Activated T-helper 1 cell treated with anti-CD3 and anti-CD28 coated beads, Interleukin-2, amount 50 U/mL, for 16 hours (primary cell): ENCODE measurements around the gene SFTPA1.
"Not testable (repeated sequence)": the region's sequence is repeated elsewhere in the genome, so short reads cannot be mapped to it uniquely, and the experiment has no call there.

ENCODE experiments used
- DNase-seq, 2 donors: peaks; one replicate each; pipeline ENCODE4 v3.0.0-alpha.2; 2020; ENCODE audit warnings: low read depth in 1 of 2, low spot score in 1 of 2

The SFTPA1 gene

DNA sequence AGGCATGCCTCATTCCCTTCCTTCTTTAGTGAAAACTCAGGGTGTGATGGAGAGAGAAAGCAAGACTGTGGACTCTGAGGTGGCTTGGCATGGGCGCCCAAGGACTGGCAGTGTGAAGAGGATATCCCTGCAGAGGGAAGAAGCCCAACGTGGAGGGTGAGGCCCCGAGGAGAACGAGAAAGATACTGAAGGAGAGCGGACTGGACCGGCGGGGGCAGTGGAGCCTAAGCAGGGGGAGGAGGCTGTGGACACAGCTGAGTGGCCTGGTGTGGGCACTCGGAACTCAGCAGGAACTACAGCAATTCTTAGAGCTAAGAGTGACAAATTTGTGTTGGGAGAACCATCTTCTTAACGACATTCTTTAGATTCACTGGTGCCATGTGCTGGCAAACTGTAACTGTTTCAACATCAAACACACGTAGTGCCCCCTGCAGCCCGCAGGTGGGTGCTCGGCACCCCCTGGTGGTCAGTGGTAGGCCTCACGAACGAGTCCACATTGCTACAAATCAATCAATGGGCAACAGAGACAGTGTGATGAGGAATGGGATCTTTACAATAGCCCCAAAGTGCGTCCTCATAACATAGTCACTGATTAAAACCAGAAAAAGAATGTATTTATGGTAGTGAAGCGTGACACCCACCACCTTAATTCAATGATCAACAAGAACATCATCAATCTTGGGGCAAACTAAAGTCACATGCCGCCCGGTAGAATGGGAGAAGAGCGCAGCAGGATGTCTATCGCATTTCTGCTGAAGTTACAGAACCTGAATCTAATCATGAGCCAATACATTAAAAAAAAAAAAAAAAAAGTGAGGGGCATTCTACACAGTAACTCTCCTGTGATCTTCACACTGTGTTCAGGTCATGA lies 2.0 kb upstream of the SFTPA1 start:
- no peak for DNase-seq

DNA sequence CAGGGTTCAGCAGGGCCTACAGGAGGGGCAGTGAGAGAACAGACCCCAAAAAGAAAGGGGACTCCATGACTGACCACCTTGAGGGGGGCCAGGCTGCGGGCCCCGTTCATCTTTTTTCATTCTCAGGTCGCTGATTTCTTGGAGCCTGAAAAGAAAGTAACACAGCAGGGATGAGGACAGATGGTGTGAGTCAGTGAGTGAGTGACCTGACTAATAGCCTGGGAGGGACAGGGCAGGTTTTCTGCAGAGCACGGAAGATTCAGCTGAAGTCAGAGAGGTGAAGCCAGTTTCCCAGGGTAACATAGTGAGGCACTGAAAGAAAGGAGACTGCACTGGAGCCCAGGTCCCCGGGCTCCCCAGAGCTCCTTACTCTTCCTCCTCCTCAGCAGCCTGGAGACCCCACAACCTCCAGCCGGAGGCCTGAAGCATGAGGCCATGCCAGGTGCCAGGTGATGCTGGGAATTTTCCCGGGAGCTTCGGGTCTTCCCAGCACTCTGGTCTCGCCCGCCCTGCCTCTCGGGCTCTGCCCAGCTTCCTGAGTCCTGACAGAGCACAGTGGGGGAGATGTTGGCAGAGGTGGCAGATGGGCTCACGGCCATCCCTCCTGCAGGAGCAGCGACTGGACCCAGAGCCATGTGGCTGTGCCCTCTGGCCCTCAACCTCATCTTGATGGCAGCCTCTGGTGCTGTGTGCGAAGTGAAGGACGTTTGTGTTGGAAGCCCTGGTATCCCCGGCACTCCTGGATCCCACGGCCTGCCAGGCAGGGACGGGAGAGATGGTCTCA lies 646 bp downstream of the SFTPA1 start:
- not testable (repeated sequence) for DNase-seq

GRCh38 chr10:79615577-79615976 lies 4.8 kb downstream of the SFTPA1 start:
- no peak for DNase-seq

DNA sequence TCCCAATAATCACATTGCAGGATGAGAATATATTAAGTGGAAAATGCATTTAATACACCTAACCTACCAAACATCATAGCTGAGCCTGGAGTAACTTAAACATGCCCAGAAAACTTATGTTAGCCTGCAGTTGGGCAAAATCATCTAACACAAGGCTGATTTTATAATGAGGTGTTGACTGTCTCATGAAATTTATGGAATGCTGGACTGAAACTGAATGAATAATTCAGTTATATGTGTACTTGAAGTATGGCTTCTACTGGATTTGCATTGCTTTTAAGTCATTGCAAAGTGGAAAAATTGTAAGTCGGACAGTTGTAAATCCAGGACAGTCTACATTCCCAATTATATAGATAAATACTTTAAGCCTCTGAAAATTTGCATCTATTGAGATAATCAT lies 5.4 kb downstream of the SFTPA1 start:
- no peak for DNase-seq

DNA sequence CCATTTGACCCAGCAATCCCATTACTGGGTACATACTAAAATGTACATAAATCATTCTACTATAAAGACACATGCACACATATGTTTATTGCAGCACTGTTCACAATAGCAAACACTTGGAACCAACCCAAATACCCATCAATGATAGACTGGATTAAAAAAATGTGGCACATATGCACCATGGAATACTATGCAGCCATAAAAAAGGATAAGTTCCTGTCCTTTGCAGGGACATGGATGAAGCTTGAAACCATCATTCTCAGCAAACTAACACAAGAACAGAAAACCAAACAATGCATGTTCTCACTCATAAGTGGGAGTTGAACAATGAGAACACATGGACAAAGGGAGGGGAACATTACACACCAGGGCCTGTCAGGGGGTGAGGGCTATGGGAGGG lies 12.9 kb downstream of the SFTPA1 start:
- DNase-seq, result not testable (repeated sequence)

GRCh38 chr10:79627075-79627474 lies 16.3 kb downstream of the SFTPA1 start:
- no peak for DNase-seq

DNA sequence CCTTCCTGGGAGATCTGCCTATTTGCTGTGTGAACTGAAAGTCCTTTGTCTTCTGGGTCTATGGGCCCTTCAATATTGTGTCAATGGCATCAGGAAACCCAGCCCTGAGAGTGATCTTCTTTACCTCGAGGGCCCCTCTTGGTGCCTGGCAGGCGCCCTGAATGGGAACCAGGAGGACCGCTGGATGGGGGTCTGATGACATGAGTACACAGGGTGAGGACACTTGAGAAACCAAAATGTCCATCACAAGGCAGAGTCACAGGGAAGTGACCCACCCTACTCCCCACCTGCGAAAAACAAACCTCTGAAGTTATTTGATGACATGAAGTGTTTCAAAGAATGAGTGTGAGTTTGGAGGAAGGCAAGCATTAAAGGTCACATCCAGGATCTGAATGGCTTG lies 17.3 kb downstream of the SFTPA1 start:
- DNase-seq, result no peak

DNA sequence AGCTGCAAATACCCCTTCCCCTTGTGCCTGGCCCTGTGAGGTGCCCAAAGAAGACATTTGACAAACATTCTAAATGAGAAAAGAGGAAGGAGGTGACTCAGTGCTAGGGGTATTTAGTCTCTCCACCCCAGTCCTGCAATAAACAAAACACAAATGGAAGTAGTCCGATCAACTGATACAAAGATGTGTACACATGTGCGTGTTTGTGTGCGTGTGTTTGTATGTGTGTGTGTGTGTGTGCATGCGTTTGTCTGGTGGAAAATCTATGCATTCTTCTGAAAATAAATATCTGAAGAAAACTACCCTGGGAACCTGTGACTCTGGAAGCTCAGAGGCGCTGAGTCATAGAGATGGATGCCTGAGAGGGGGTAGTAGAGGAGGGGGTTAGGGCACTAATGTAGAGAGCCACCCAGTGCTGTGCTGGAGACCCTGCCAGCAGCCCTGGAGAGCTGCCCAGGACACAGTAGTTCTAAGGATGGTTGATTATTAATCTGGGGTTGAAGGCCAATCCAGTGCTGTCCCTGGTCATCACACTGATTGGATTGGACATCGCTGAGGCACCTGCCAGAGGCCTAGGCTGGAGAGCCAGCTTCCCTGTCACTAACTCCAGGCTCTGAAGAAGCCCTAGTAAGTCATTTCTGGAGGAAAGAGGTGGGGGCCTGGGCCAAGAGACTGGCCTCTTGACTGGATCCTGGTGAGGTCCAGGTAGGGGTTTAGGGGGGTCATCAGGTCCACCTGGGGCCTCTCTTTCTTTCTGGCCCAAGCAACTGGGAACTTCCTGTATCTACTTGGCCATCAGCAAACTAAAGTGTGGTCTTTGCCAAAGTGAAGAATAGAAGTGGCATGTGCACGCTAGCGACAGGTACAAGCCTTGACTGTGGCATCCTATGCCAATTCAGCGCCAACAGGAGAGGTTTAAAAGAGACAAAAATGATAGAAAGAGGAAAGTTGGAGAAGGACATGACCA lies 18.5 kb downstream of the SFTPA1 start:
- no peak for DNase-seq

DNA sequence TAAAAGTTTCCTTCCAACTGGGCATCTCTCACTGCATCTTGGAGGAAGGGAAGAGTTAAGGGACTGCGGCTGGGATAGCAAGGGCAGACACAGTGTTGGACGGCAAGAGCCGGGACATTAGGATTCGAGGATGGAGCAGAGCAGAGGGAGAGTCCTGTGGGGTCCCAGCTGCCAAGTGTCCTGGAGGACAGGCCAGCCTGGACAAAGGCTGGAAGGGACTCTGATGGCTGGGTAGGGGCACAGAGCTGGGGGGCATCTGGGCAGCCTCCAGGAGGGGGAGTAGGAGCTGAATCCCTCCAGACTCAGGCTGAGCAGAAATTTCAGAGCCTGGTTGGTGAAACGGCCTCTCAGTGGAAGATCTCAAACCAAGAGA lies 19.2 kb downstream of the SFTPA1 start:
- DNase-seq, result no peak

- DNase-seq, result not testable (repeated sequence)
These were observed 26.0 kb downstream of the SFTPA1 start for GRCh38 chr10:79636654-79637199.

DNA sequence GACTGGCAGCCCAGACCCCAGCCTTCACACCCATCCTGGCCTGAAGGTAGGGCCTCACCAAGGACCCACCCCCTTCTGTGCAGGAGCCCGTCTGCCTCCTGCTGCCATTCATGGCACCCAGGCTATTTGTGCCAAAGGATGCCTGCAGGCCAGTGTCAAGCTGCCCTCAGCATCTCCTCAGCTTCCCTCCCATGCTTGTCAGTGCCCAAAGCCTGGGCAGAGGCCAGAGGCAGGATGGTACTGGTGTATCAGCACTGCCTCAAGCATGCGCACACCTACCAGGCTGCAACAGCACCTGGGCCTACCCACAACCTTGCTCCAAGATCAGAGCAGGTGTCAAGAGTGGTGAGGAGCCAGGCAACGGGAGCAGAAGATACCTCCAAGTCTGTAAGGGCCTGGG lies 27.6 kb downstream of the SFTPA1 start:
- DNase-seq, result no peak

DNA sequence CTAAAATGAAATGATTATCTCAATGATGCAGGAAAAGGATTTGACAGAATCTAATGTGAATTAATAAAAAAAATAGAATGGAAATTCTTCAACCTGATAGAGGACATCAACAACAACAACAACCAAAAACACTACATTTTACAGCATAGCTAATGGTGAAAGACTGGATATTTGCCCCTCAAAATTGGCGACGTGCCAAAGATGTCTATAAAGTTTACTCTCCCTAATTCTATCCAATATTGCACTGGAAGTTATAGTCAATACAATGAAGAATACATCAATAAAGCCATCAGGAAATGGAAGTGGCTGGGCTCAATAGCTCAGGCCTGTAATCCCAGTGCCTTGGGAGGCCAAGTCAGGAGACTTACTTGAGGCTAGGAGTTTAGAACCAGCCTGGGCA lies 42.0 kb downstream of the SFTPA1 start:
- DNase-seq, result not testable (repeated sequence)

GRCh38 chr10:79663287-79663686 lies 52.5 kb downstream of the SFTPA1 start:
- DNase-seq, result not testable (repeated sequence)

DNA sequence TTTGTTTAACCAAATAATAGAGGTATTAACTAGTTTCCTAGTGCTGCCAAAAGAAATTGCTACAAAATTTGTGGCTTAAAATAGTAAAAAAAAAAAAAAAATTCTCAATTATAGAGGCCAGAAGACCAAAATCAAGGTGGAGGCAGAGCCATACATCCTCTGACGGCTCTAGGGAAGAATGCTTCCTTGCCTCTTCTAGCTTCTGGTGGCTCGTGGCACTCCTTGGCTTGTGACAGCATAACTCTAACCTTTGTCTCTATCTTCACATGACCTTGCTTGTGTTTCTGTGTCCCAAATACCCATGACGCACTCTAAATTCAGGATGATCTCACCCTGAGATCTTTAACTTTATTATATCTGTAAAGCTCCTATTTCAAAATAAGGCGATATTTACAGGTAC lies 53.9 kb downstream of the SFTPA1 start:
- not testable (repeated sequence) for DNase-seq
